Nephron progenitor cell (in vitro differentiated cells): ENCODE measurements around the gene RBM23.

ENCODE experiments used
- DNase-seq: peaks from one replicate; pipeline ENCODE4 v3.0.0; 2021
- H3K27ac Mint-ChIP-seq: 2 replicates; pipeline ENCODE4 v1.8.0; 2021; ENCODE audit warnings: mild to moderate bottlenecking, moderate library complexity, mixed read lengths
- H3K27me3 Mint-ChIP-seq: 2 replicates; pipeline ENCODE4 v1.8.0; 2021; ENCODE audit warnings: mild to moderate bottlenecking, low read depth, mixed read lengths; ENCODE audit not compliant: poor library complexity
- H3K36me3 Mint-ChIP-seq: 2 replicates; pipeline ENCODE4 v1.8.0; 2021; ENCODE audit warnings: low read depth, mixed read lengths
- H3K4me1 Mint-ChIP-seq: 2 replicates; pipeline ENCODE4 v1.8.0; 2021; ENCODE audit warnings: mixed read lengths
- H3K4me3 Mint-ChIP-seq: 2 replicates; pipeline ENCODE4 v1.8.0; 2021; ENCODE audit warnings: mild to moderate bottlenecking, moderate library complexity, mixed read lengths
- H3K9me3 Mint-ChIP-seq: 2 replicates; pipeline ENCODE4 v1.8.0; 2021; ENCODE audit warnings: mild to moderate bottlenecking, moderate library complexity, mixed read lengths
- TF ChIP-seq, protein P1 (sequence below): fragments of 200-600 bp; sonication (generic); IDR thresholded peaks from 2 replicates; pipeline ENCODE4 v1.5.0; 2021; ENCODE audit warnings: antibody characterized with exemption

RBM23 gene

DNA sequence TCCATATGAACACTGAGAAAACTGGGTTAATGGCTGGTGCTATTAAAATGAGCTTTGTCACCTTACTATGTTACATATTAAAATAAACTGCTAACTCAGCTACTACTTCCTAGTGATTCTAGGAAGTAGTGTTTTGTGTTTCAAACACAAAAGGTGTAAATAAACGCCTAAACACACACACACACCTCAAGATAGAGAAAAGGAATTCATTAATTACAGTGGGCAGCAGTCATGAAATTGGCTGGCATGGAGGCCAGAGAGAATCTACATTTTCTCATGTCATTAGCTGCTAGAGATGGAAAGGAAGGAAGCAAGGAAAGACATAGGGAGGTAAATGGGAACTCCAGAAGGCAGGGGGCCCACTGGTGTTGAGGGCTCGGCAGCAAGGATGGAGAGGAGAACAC lies 11.0 kb upstream of the RBM23 start:
- H3K4me1 Mint-ChIP-seq: peaks cover 10% of the 10 kb centered on the region
- no peak overlapping the region for H3K4me3 Mint-ChIP-seq
- no peak for DNase-seq

GRCh38 chr14:22929104-22929960 lies 10.4 kb upstream of the RBM23 start, which contains the start of gene PRMT5:
PRMT5 (minus strand) TSS chr14:22929376; CDS start chr14:22929361, 15 bp downstream.
- peaks cover 37% of the 10 kb centered on the region for H3K36me3 Mint-ChIP-seq
- no peak within 1 kb of the TSS for H3K27ac Mint-ChIP-seq
- H3K4me1 Mint-ChIP-seq: peaks cover 10% of the 10 kb centered on the region
- H3K27me3 Mint-ChIP-seq: no peaks in the 10 kb centered on the region
- no peaks in the 10 kb centered on the region for H3K9me3 Mint-ChIP-seq
- TF ChIP-seq, protein P1, sequence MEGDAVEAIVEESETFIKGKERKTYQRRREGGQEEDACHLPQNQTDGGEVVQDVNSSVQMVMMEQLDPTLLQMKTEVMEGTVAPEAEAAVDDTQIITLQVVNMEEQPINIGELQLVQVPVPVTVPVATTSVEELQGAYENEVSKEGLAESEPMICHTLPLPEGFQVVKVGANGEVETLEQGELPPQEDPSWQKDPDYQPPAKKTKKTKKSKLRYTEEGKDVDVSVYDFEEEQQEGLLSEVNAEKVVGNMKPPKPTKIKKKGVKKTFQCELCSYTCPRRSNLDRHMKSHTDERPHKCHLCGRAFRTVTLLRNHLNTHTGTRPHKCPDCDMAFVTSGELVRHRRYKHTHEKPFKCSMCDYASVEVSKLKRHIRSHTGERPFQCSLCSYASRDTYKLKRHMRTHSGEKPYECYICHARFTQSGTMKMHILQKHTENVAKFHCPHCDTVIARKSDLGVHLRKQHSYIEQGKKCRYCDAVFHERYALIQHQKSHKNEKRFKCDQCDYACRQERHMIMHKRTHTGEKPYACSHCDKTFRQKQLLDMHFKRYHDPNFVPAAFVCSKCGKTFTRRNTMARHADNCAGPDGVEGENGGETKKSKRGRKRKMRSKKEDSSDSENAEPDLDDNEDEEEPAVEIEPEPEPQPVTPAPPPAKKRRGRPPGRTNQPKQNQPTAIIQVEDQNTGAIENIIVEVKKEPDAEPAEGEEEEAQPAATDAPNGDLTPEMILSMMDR: no peak
- H3K4me3 Mint-ChIP-seq: no peak within 1 kb of the TSS
- DNase-seq: peak; percentile 96

More for the DNA sequence above, 11.0 kb upstream of the RBM23 start:
- H3K27ac Mint-ChIP-seq: no peak overlapping the region
- no peaks in the 10 kb centered on the region for H3K9me3 Mint-ChIP-seq
- H3K27me3 Mint-ChIP-seq: no peaks in the 10 kb centered on the region
- peaks cover 30% of the 10 kb centered on the region for H3K36me3 Mint-ChIP-seq
- TF ChIP-seq, protein P1: no peak

- Mint-ChIP-seq H3K4me3 (no peak overlapping the region), H3K27ac (no peak overlapping the region), H3K36me3 (peaks cover 45% of the 10 kb centered on the region), H3K27me3 (no peaks in the 10 kb centered on the region), H3K9me3 (no peaks in the 10 kb centered on the region), H3K4me1 (peaks cover 10% of the 10 kb centered on the region)
- DNase-seq: no peak
- TF ChIP-seq, protein P1: no peak
Measured at GRCh38 chr14:22928237-22929103, 9.5 kb upstream of the RBM23 start.

- no peak for DNase-seq
- H3K27me3 Mint-ChIP-seq: no peaks in the 10 kb centered on the region
- H3K9me3 Mint-ChIP-seq: no peaks in the 10 kb centered on the region
- H3K36me3 Mint-ChIP-seq: peaks cover 55% of the 10 kb centered on the region
- TF ChIP-seq, protein P1: no peak
- no peak overlapping the region for H3K27ac Mint-ChIP-seq
- peak overlapping the region; percentile 7 for H3K4me3 Mint-ChIP-seq
- H3K4me1 Mint-ChIP-seq: peaks cover 5% of the 10 kb centered on the region
Measured at GRCh38 chr14:22926316-22926715, 7.4 kb upstream of the RBM23 start.

DNA sequence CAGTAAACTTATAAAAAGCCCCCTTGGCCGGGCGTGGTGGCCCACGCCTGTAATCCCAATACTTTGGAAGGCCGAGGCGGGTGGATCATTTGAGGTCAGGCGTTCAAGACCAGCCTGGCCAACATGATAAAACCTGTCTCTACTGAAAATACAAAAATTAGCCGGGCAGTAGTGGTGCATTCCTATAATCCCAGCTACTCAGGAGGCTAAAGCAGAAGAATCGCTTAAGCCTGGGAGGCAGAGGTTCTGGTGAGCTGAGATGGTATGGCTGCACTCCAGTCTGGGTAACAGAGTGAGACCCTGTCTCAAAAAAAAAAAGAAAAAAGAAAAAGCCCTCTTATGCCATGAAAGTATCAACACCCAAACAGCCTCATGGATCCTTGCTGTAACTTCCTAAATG lies 6.6 kb upstream of the RBM23 start:
- Mint-ChIP-seq H3K9me3 (no peaks in the 10 kb centered on the region), H3K27me3 (no peaks in the 10 kb centered on the region), H3K36me3 (peaks cover 61% of the 10 kb centered on the region), H3K27ac (no peak overlapping the region), H3K4me3 (no peak overlapping the region), H3K4me1 (peaks cover 5% of the 10 kb centered on the region)
- no peak for DNase-seq
- TF ChIP-seq, protein P1: no peak
